Natural killer cell treated with Interleukin-12 subunit alpha and Interleukin-12 subunit beta and Interleukin-15 and Interleukin-18, amount 100 ng/mL, for 72 hours (primary cell): ENCODE results near the gene AAMP. TPM values are rescaled to one million over a fixed set of nuclear protein-coding genes. Genes with fewer than 3 reads are reported as not detected.

Source experiments
- ATAC-seq, 2 donors: fragments of 150-1000 bp; cut with Tn5 transposase in 1 of 2; sonication (Bioruptor Pico), chemical (Tn5 transposase) in 1 of 2; 2 replicates each; pipeline ENCODE4 v1.10.0; 2021
- DNase-seq: peaks from one replicate; pipeline ENCODE4 v3.0.0; 2022; ENCODE audit warnings: low spot score
- H3K27ac Mint-ChIP-seq, 2 donors: 1 replicate in 1 of 2; 2 replicates in 1 of 2; pipeline ENCODE4 v1.8.0; 2022; ENCODE audit warnings: mixed read lengths in 2 of 2, mild to moderate bottlenecking in 1 of 2, moderate library complexity in 1 of 2
- H3K27me3 Mint-ChIP-seq, 2 donors: 1 replicate in 1 of 2; 2 replicates in 1 of 2; pipeline ENCODE4 v1.8.0; 2022; ENCODE audit warnings: mixed read lengths in 2 of 2
- H3K36me3 Mint-ChIP-seq: one replicate; pipeline ENCODE4 v1.8.0; 2022; ENCODE audit warnings: mixed read lengths
- H3K4me1 Mint-ChIP-seq, 2 donors: 1 replicate in 1 of 2; 2 replicates in 1 of 2; pipeline ENCODE4 v1.8.0; 2022; ENCODE audit warnings: low read depth in 2 of 2, mixed read lengths in 2 of 2, mild to moderate bottlenecking in 1 of 2
- H3K4me3 Mint-ChIP-seq: one replicate; pipeline ENCODE4 v1.8.0; 2022; ENCODE audit warnings: mixed read lengths
- H3K9me3 Mint-ChIP-seq: 2 replicates; pipeline ENCODE4 v1.8.0; 2022; ENCODE audit warnings: mixed read lengths
- total RNA-seq, 2 donors: library from RNA; stranded (reverse); gene quantifications; one replicate each; pipeline ENCODE4 v1.2.3, GENCODE V29; 2022

AAMP gene
- total RNA-seq, 2 donors from 2014 or later = 75.6 to 104 TPM

- peaks cover 14 to 32% of the 10 kb centered on the region in 2 donors for H3K4me1 Mint-ChIP-seq
- peak overlapping the region in 1 of 2 donors; percentile 69 for H3K27ac Mint-ChIP-seq
- no peaks in the 10 kb centered on the region for H3K9me3 Mint-ChIP-seq
- DNase-seq (no peak), ATAC-seq (peak in 1 of 2 donors; percentile 2)
- no peak overlapping the region for H3K4me3 Mint-ChIP-seq
- H3K27me3 Mint-ChIP-seq = no peaks in the 10 kb centered on the region
- no peaks in the 10 kb centered on the region for H3K36me3 Mint-ChIP-seq
These were observed 7.0 kb downstream of the AAMP start for GRCh38 chr2:218262631-218263586.

GRCh38 chr2:218262237-218262600 is 7.7 kb downstream of the AAMP start:
- H3K27ac Mint-ChIP-seq = no peak overlapping the region
- no peaks in the 10 kb centered on the region for H3K36me3 Mint-ChIP-seq

GRCh38 chr2:218261423-218262236 is 8.3 kb downstream of the AAMP start:
- DNase-seq (no peak), ATAC-seq (no peak)
- Mint-ChIP-seq H3K36me3 (no peaks in the 10 kb centered on the region), H3K4me3 (no peak overlapping the region), H3K27me3 (no peaks in the 10 kb centered on the region), H3K4me1 (peaks cover 25 to 35% of the 10 kb centered on the region in 2 donors), H3K9me3 (no peaks in the 10 kb centered on the region), H3K27ac (peak overlapping the region in 1 of 2 donors; percentile 14)

More at GRCh38 chr2:218262237-218262600, 7.7 kb downstream of the AAMP start:
- DNase-seq (no peak), ATAC-seq (no peak)
- Mint-ChIP-seq H3K27me3 (no peaks in the 10 kb centered on the region), H3K4me1 (peaks cover 20 to 34% of the 10 kb centered on the region in 2 donors), H3K9me3 (no peaks in the 10 kb centered on the region), H3K4me3 (no peak overlapping the region)

- Mint-ChIP-seq H3K4me1 (peaks cover 29 to 33% of the 10 kb centered on the region in 2 donors), H3K9me3 (no peaks in the 10 kb centered on the region), H3K36me3 (no peaks in the 10 kb centered on the region), H3K27me3 (no peaks in the 10 kb centered on the region), H3K27ac (peak within 1 kb of the TSS; percentile 39 to 73), H3K4me3 (no peak within 1 kb of the TSS)
- ATAC-seq (no peak), DNase-seq (no peak)
These were observed 9.1 kb downstream of the AAMP start, which contains the start of gene GPBAR1 for GRCh38 chr2:218260742-218261422. Gene GPBAR1, plus strand, starts transcription at chr2:218261015. Its CDS starts 1,710 bp downstream, at chr2:218262725.

GRCh38 chr2:218260166-218260565 is 9.8 kb downstream of the AAMP start:
- Mint-ChIP-seq H3K4me1 (peaks cover 31 to 32% of the 10 kb centered on the region in 2 donors), H3K27ac (peak overlapping the region; percentile 39 to 73), H3K27me3 (no peaks in the 10 kb centered on the region), H3K9me3 (no peaks in the 10 kb centered on the region), H3K36me3 (peaks cover 2% of the 10 kb centered on the region), H3K4me3 (no peak overlapping the region)
- DNase-seq (peak; percentile 15), ATAC-seq (no peak)

- Mint-ChIP-seq H3K36me3 (peaks cover 8% of the 10 kb centered on the region), H3K9me3 (no peaks in the 10 kb centered on the region), H3K4me3 (no peak overlapping the region), H3K27me3 (no peaks in the 10 kb centered on the region), H3K4me1 (peaks cover 31 to 35% of the 10 kb centered on the region in 2 donors), H3K27ac (peak overlapping the region; percentile 39 to 73)
- ATAC-seq (no peak), DNase-seq (no peak)
These were observed 10.6 kb downstream of the AAMP start for GRCh38 chr2:218259099-218259961.

GRCh38 chr2:218257390-218257981 is 12.5 kb downstream of the AAMP start:
- ATAC-seq (peak; percentile 65 to 72), DNase-seq (no peak)
- Mint-ChIP-seq H3K36me3 (peaks cover 22% of the 10 kb centered on the region), H3K27ac (peak overlapping the region; percentile 76 to 93), H3K4me1 (peaks cover 22 to 30% of the 10 kb centered on the region in 2 donors), H3K9me3 (no peaks in the 10 kb centered on the region), H3K4me3 (peak overlapping the region; percentile 66), H3K27me3 (no peaks in the 10 kb centered on the region)

GRCh38 chr2:218256612-218257350 is 13.2 kb downstream of the AAMP start:
- ATAC-seq = no peak

GRCh38 chr2:218255446-218255845 is 14.5 kb downstream of the AAMP start:
- Mint-ChIP-seq H3K27ac (peak overlapping the region; percentile 62 to 93), H3K27me3 (no peaks in the 10 kb centered on the region), H3K9me3 (no peaks in the 10 kb centered on the region), H3K4me3 (no peak overlapping the region), H3K4me1 (peaks cover 22 to 29% of the 10 kb centered on the region in 2 donors), H3K36me3 (peaks cover 29% of the 10 kb centered on the region)
- no peak for DNase-seq
- ATAC-seq = no peak

More at GRCh38 chr2:218256612-218257350, 13.2 kb downstream of the AAMP start:
- Mint-ChIP-seq H3K4me1 (peaks cover 22 to 31% of the 10 kb centered on the region in 2 donors), H3K27ac (peak overlapping the region; percentile 76 to 93), H3K9me3 (no peaks in the 10 kb centered on the region), H3K4me3 (peak overlapping the region; percentile 66), H3K36me3 (peaks cover 22% of the 10 kb centered on the region), H3K27me3 (no peaks in the 10 kb centered on the region)
- DNase-seq = no peak

- H3K9me3 Mint-ChIP-seq = no peaks in the 10 kb centered on the region
- H3K4me3 Mint-ChIP-seq = no peak overlapping the region
- peaks cover 17 to 21% of the 10 kb centered on the region in 2 donors for H3K4me1 Mint-ChIP-seq
- peak overlapping the region; percentile 16 to 43 for H3K27ac Mint-ChIP-seq
- no peak for DNase-seq
- ATAC-seq = no peak
- H3K27me3 Mint-ChIP-seq = no peaks in the 10 kb centered on the region
- H3K36me3 Mint-ChIP-seq = peaks cover 35% of the 10 kb centered on the region
These were observed 16.7 kb downstream of the AAMP start for GRCh38 chr2:218253232-218253625.

GRCh38 chr2:218252509-218253231 is 17.3 kb downstream of the AAMP start:
- ATAC-seq = no peak
- no peaks in the 10 kb centered on the region for H3K27me3 Mint-ChIP-seq
- no peak for DNase-seq
- no peak overlapping the region for H3K4me3 Mint-ChIP-seq
- H3K4me1 Mint-ChIP-seq = peaks cover 15 to 21% of the 10 kb centered on the region in 2 donors
- H3K9me3 Mint-ChIP-seq = no peaks in the 10 kb centered on the region
- H3K36me3 Mint-ChIP-seq = peaks cover 39% of the 10 kb centered on the region
- H3K27ac Mint-ChIP-seq = peak overlapping the region; percentile 16 to 43
